HG02938 (cell line): Measurements from ENCODE around the gene PDHB.
"Not testable (repeated sequence)": the region's sequence is repeated elsewhere in the genome, so short reads cannot be mapped to it uniquely, and the experiment has no call there.

Experiments used
- ATAC-seq: cut with Tn5 transposase; IDR thresholded peaks from one replicate; pipeline ENCODE4 v1.9.1; 2021; ENCODE audit warnings: mild to moderate bottlenecking, moderate library complexity; ENCODE audit not compliant: unreplicated experiment

PDHB gene

GRCh38 chr3:58440996-58441355, 7.3 kb upstream of the PDHB start:
- ATAC-seq = not testable (repeated sequence)

- not testable (repeated sequence) for ATAC-seq
These were observed 3.6 kb upstream of the PDHB start for GRCh38 chr3:58437276-58437675.

GRCh38 chr3:58434990-58435389, 1.4 kb upstream of the PDHB start:
- ATAC-seq = no peak

- ATAC-seq = no peak
These were observed 879 bp upstream of the PDHB start for GRCh38 chr3:58434511-58434910.

- no peak for ATAC-seq
These were observed 504 bp upstream of the PDHB start for GRCh38 chr3:58434168-58434504.

GRCh38 chr3:58432905-58433304, 727 bp downstream of the PDHB start:
- ATAC-seq = no peak

GRCh38 chr3:58429657-58430056, 4.0 kb downstream of the PDHB start:
- peak; percentile 63 for ATAC-seq

- ATAC-seq = no peak
These were observed 5.8 kb downstream of the PDHB start for GRCh38 chr3:58427661-58428361.

GRCh38 chr3:58425782-58426181, 7.8 kb downstream of the PDHB start:
- ATAC-seq = no peak

- no peak for ATAC-seq
These were observed 9.0 kb downstream of the PDHB start for GRCh38 chr3:58424613-58425012.

- no peak for ATAC-seq
These were observed 10.8 kb downstream of the PDHB start for GRCh38 chr3:58422756-58423325.

GRCh38 chr3:58421004-58421403, 12.6 kb downstream of the PDHB start:
- ATAC-seq = no peak

GRCh38 chr3:58419780-58420507, 13.7 kb downstream of the PDHB start:
- peak; percentile 78 for ATAC-seq

- no peak for ATAC-seq
These were observed 15.4 kb downstream of the PDHB start for GRCh38 chr3:58418227-58418626.

- ATAC-seq = no peak
These were observed 16.6 kb downstream of the PDHB start for GRCh38 chr3:58417075-58417474.

GRCh38 chr3:58416191-58416590, 17.4 kb downstream of the PDHB start:
- no peak for ATAC-seq

GRCh38 chr3:58414538-58415197, 19.0 kb downstream of the PDHB start:
- ATAC-seq = no peak

- ATAC-seq = no peak
These were observed 21.5 kb downstream of the PDHB start for GRCh38 chr3:58411851-58412830.

- no peak for ATAC-seq
These were observed 22.6 kb downstream of the PDHB start for GRCh38 chr3:58411036-58411435.

GRCh38 chr3:58409663-58410062, 24.0 kb downstream of the PDHB start:
- no peak for ATAC-seq

GRCh38 chr3:58408906-58409305, 24.7 kb downstream of the PDHB start:
- no peak for ATAC-seq
